ENCODE measurements around the gene CATSPERE. TPM values are rescaled to one million over a fixed set of nuclear protein-coding genes. Genes with fewer than 3 reads are reported as not detected.

The CATSPERE gene
- total and polyA plus RNA-seq, 9 of the 15 experiments (the other 6 are each of a cell fraction or from before 2014, with no cell fraction given), result 0.06 to 0.16 (median 0.09) TPM; not detected in 3

- peak; percentile 60 to 65; a peak in 2 of 4 replicates for TF ChIP-seq FOXK2 (conservative IDR thresholded peaks at IDR 0.05 in 1 of 2, IDR thresholded peaks at IDR 0.05 in 1 of 2; ENCODE audit: low read depth in 2 of 2)
- TF ChIP-seq SIN3B (IDR thresholded peaks at IDR 0.05; ENCODE audit: low read depth), result no peak
- peak; percentile 46 for TF ChIP-seq CCNT2 (IDR thresholded peaks at IDR 0.05; ENCODE audit: borderline replicate concordance, extremely low read depth, insufficient read length, low read depth, low read length)
- TF ChIP-seq ZNF12 (CRISPR knock-in tag; IDR thresholded peaks at IDR 0.05), result no peak
- TF ChIP-seq FOXK1 (CRISPR knock-in tag; IDR thresholded peaks at IDR 0.05; ENCODE audit: borderline replicate concordance), result no peak
- TF ChIP-seq ZBTB8A (IDR thresholded peaks at IDR 0.05; ENCODE audit: partially characterized antibody), result no peak
- TF ChIP-seq, protein P1, sequence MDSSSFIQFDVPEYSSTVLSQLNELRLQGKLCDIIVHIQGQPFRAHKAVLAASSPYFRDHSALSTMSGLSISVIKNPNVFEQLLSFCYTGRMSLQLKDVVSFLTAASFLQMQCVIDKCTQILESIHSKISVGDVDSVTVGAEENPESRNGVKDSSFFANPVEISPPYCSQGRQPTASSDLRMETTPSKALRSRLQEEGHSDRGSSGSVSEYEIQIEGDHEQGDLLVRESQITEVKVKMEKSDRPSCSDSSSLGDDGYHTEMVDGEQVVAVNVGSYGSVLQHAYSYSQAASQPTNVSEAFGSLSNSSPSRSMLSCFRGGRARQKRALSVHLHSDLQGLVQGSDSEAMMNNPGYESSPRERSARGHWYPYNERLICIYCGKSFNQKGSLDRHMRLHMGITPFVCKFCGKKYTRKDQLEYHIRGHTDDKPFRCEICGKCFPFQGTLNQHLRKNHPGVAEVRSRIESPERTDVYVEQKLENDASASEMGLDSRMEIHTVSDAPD (CRISPR knock-in tag; IDR thresholded peaks at IDR 0.05), result no peak
- TF ChIP-seq SP1 (CRISPR knock-in tag; IDR thresholded peaks at IDR 0.05), result no peak
- no peak for TF ChIP-seq ZNF507 (tag; conservative IDR thresholded peaks at IDR 0.05)
- no peak for TF ChIP-seq E2F1 (CRISPR knock-in tag; IDR thresholded peaks at IDR 0.05)
- TF ChIP-seq, protein P2, sequence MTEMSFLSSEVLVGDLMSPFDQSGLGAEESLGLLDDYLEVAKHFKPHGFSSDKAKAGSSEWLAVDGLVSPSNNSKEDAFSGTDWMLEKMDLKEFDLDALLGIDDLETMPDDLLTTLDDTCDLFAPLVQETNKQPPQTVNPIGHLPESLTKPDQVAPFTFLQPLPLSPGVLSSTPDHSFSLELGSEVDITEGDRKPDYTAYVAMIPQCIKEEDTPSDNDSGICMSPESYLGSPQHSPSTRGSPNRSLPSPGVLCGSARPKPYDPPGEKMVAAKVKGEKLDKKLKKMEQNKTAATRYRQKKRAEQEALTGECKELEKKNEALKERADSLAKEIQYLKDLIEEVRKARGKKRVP (CRISPR knock-in tag; IDR thresholded peaks at IDR 0.05), result no peak
- TF ChIP-seq ZNF318 (IDR thresholded peaks at IDR 0.05; ENCODE audit: borderline replicate concordance in 1 of 2, low read depth in 1 of 2), result 0 out of 4 replicates have a peak, but pooled peaks of 1 of the 2 experiments have one; percentile 23
- peak; percentile 30; the same call in 1 of the 2 replicates for TF ChIP-seq CREM (IDR thresholded peaks at IDR 0.05; ENCODE audit: low read depth)
- no peak for TF ChIP-seq MECOM (CRISPR knock-in tag; IDR thresholded peaks at IDR 0.05)
These were observed 10.2 kb upstream of the CATSPERE start (continued) for GRCh38 chr1:244450597-244451538.
